SJCRH30 (cell line): ENCODE results near the gene OR4C45. TPM values are rescaled to one million over a fixed set of nuclear protein-coding genes. Genes with fewer than 3 reads are reported as not detected.
"Not testable (repeated sequence)": the region's sequence is repeated elsewhere in the genome, so short reads cannot be mapped to it uniquely, and the experiment has no call there.

Experiments used
- DNase-seq, 2 experiments: peaks; one replicate each; pipeline ENCODE4 v3.0.0-alpha.2; 2015 to 2020
- H3K27ac ChIP-seq: fragments of 250-450 bp; sonication (Bioruptor Pico); 2 replicates; pipeline ENCODE4 v1.5.1; 2020; ENCODE audit warnings: mild to moderate bottlenecking, moderate library complexity
- H3K27me3 ChIP-seq: fragments of 250-450 bp; sonication (Bioruptor Pico); 2 replicates; pipeline ENCODE4 v1.5.1; 2020; ENCODE audit warnings: mild to moderate bottlenecking, moderate library complexity
- H3K36me3 ChIP-seq: fragments of 250-450 bp; sonication (Bioruptor Pico); 2 replicates; pipeline ENCODE4 v1.5.1; 2020; ENCODE audit warnings: mild to moderate bottlenecking, moderate library complexity
- H3K4me1 ChIP-seq: fragments of 250-450 bp; sonication (Bioruptor Pico); 2 replicates; pipeline ENCODE4 v1.5.1; 2020; ENCODE audit warnings: mild to moderate bottlenecking, moderate library complexity
- H3K4me3 ChIP-seq: fragments of 250-450 bp; sonication (Bioruptor Pico); 2 replicates; pipeline ENCODE4 v1.5.1; 2020; ENCODE audit warnings: mild to moderate bottlenecking, moderate library complexity
- H3K9me3 ChIP-seq: fragments of 250-450 bp; sonication (Bioruptor Pico); replicated peaks from 2 replicates; pipeline ENCODE4 v1.5.1; 2020; ENCODE audit warnings: mild to moderate bottlenecking, moderate library complexity
- total RNA-seq: library from RNA; depleted of rRNA; stranded (reverse); fragments of >200 nt; shearing (Covaris generic); gene quantifications from 2 replicates; pipeline ENCODE4 v1.2.3, GENCODE V29; 2014; rRNA removed

Gene OR4C45
- total RNA-seq, 1 experiment from 2014 or later, result not detected

DNA sequence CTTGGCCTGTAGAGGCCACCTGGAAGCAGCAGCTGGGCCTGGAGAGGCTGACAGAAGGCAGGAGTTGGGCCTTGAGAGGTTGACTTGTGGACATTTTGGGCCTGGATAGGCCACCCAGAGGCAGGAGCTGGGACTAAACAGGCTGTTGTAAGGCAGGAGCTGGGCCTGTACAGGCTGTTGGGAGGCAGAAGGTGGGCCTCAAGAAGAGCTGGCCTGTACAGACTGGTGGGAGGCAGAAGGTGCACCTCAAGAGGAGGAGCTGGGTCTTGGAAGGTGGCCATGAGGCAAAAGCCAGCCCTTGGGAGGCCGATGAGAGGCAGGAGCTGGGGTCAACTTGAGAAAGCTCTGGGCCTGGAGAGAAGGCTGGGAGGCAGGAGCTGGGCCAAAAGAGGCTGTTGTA is 45.3 kb downstream of the OR4C45 start:
- no peaks in the 10 kb centered on the region for H3K9me3 ChIP-seq
- no peak overlapping the region for H3K4me3 ChIP-seq
- no peaks in the 10 kb centered on the region for H3K4me1 ChIP-seq
- H3K36me3 ChIP-seq, result no peaks in the 10 kb centered on the region
- no peak for DNase-seq
- no peak overlapping the region for H3K27ac ChIP-seq
- no peaks in the 10 kb centered on the region for H3K27me3 ChIP-seq

DNA sequence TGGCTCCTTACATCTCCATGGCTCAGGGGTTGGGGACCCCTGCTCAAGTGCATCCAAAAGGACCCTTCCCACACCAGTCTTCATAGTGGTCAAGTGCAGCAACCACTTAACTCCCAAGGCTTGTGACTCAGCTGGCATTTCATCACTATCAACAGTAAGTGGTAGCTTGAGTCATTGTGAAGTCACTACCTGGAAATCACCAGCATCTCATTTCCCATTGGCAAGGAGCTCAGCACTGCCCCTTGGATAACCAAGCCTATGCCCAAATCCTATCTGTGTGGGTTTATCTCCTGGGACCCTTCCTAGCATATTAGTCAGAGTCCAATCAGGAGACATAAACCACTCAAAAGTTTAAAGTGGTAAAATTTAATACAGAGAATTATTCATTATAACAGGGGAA is 46.3 kb downstream of the OR4C45 start:
- H3K27ac ChIP-seq, H3K4me3 ChIP-seq, H3K36me3 ChIP-seq, H3K27me3 ChIP-seq, DNase-seq, H3K4me1 ChIP-seq, H3K9me3 ChIP-seq: not testable (repeated sequence)

GRCh38 chr11:50080256-50080655 is 47.6 kb downstream of the OR4C45 start:
- Histone ChIP-seq H3K36me3 (no peaks in the 10 kb centered on the region), H3K27ac (no peak overlapping the region), H3K27me3 (no peaks in the 10 kb centered on the region), H3K4me3 (no peak overlapping the region), H3K9me3 (no peaks in the 10 kb centered on the region), H3K4me1 (no peaks in the 10 kb centered on the region)
- no peak for DNase-seq

Other genes starting within 250 kb of the OR4C45 start
- gene OR4C13, start 80.5 kb upstream of the OR4C45 start, total RNA-seq, result not detected in 2 replicates
- gene OR4C12, start 50.3 kb upstream of the OR4C45 start, total RNA-seq, result not detected in 2 replicates